Measurements from ENCODE around the gene COL13A1. TPM values are rescaled to one million over a fixed set of nuclear protein-coding genes. Genes with fewer than 3 reads are reported as not detected.

Gene COL13A1
- total RNA-seq, 1 donor from 2014 or later, result 4.6 TPM

GRCh38 chr10:69847458-69847857, 45.8 kb downstream of the COL13A1 start:
- no peak for DNase-seq

GRCh38 chr10:69847883-69848282, 46.2 kb downstream of the COL13A1 start:
- DNase-seq, result no peak

GRCh38 chr10:69848454-69848853, 46.7 kb downstream of the COL13A1 start:
- no peak for DNase-seq

- no peak for DNase-seq
Measured at GRCh38 chr10:69849825-69850224, 48.1 kb downstream of the COL13A1 start.

- DNase-seq, result no peak
Measured at GRCh38 chr10:69850440-69850839, 48.7 kb downstream of the COL13A1 start.

- DNase-seq, result no peak
Measured at GRCh38 chr10:69851306-69851705, 49.6 kb downstream of the COL13A1 start.

GRCh38 chr10:69853064-69853463, 51.4 kb downstream of the COL13A1 start:
- no peak for DNase-seq

- DNase-seq, result no peak
Measured at GRCh38 chr10:69854511-69855345, 53.0 kb downstream of the COL13A1 start.

- DNase-seq, result no peak
Measured at GRCh38 chr10:69855346-69856111, 53.8 kb downstream of the COL13A1 start.

GRCh38 chr10:69856601-69857166, 55.0 kb downstream of the COL13A1 start:
- no peak for DNase-seq

GRCh38 chr10:69858201-69858600, 56.5 kb downstream of the COL13A1 start:
- DNase-seq, result no peak

GRCh38 chr10:69860271-69860670, 58.6 kb downstream of the COL13A1 start:
- DNase-seq, result no peak

GRCh38 chr10:69861251-69862240, 59.8 kb downstream of the COL13A1 start:
- peak; percentile 81 for DNase-seq

- DNase-seq, result no peak
Measured at GRCh38 chr10:69862882-69863530, 61.3 kb downstream of the COL13A1 start.

GRCh38 chr10:69863580-69863979, 61.9 kb downstream of the COL13A1 start:
- no peak for DNase-seq

GRCh38 chr10:69864321-69864720, 62.6 kb downstream of the COL13A1 start:
- no peak for DNase-seq

- no peak for DNase-seq
Measured at GRCh38 chr10:69865450-69865849, 63.7 kb downstream of the COL13A1 start.

GRCh38 chr10:69866246-69866687, 64.6 kb downstream of the COL13A1 start:
- DNase-seq, result no peak

GRCh38 chr10:69866688-69867461, 65.2 kb downstream of the COL13A1 start:
- peak; percentile 77 for DNase-seq

All from tongue (tissue), 2 donors.